ENCODE measurements around the gene ST6GALNAC1.

DNA sequence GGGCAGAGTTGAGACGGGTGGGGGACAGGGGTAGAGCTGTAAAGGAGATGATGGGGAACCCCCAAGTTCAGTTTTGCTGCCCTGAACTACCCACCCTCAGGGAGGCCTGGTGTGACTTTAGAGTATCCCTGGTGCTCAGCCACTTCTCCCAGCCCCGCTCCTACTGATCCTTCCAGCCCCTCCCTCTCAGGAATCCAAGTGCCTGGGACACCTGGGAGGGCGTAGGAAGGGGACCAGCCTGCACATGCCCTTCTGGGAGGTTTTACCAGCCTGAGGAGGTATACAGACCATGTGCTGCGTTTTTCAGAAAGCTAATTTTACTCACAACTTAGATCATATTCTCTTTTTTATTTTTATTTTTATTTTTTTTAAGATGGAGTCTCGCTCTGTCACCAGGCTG, 62.0 kb downstream of the ST6GALNAC1 start:
- TF ChIP-seq CTCF (conservative IDR thresholded peaks at IDR 0.05; ENCODE audit: low read depth, low read length): no peak
- no peak for TF ChIP-seq EZH2 (IDR thresholded peaks at IDR 0.05; ENCODE audit: borderline replicate concordance, low read depth, low read length, poor library complexity, severe bottlenecking)

Measured in A673 (cell line).